MCF 10A (cell line): ENCODE data around the gene PMM1. TPM values are rescaled to one million over a fixed set of nuclear protein-coding genes. Genes with fewer than 3 reads are reported as not detected.
"Not testable (repeated sequence)": the region's sequence is repeated elsewhere in the genome, so short reads cannot be mapped to it uniquely, and the experiment has no call there.

Source experiments
- Bru-seq: library from RNA; stranded (reverse); fragments of 400-500 nt; gene quantifications from one replicate; lab custom pipeline; 2021; lab: Mats Ljungman, UMichigan
- BruChase-seq, 2 experiments: library from RNA; stranded (reverse); fragments of 400-500 nt; gene quantifications; one replicate each; lab custom pipeline; 2021; lab: Mats Ljungman, UMichigan
- BruUV-seq: library from RNA; stranded (reverse); fragments of 400-500 nt; replicated peaks from 2 replicates; lab custom pipeline; 2021; lab: Mats Ljungman, UMichigan
- CTCF ChIA-PET: fragments of 300-600 bp; sonication (Branson Sonifier 250); formaldehyde crosslinking; extraction: SDS; loops from one replicate; lab custom pipeline; 2021; ENCODE audit warnings: antibody characterized with exemption, inconsistent platforms; lab: Yijun Ruan, JAX
- POLR2A ChIA-PET: fragments of 300-600, 350-650 bp; sonication (Branson Sonifier 250); formaldehyde crosslinking; extraction: SDS; loops from one replicate; lab custom pipeline; 2020; ENCODE audit warnings: antibody characterized with exemption, inconsistent platforms; lab: Yijun Ruan, JAX
- DNase-seq: peaks from one replicate; pipeline ENCODE4 v3.0.0-alpha.2; 2018; ENCODE audit not compliant: unreplicated experiment
- H3K27ac Mint-ChIP-seq: one replicate; pipeline ENCODE4 v1.8.0; 2022; ENCODE audit warnings: mild to moderate bottlenecking, low read depth, mixed read lengths; ENCODE audit not compliant: unreplicated experiment
- H3K27me3 Mint-ChIP-seq: one replicate; pipeline ENCODE4 v1.8.0; 2022; ENCODE audit warnings: mixed read lengths; ENCODE audit not compliant: insufficient read depth, unreplicated experiment
- H3K36me3 Mint-ChIP-seq: one replicate; pipeline ENCODE4 v1.8.0; 2022; ENCODE audit warnings: mild to moderate bottlenecking, moderate library complexity, mixed read lengths; ENCODE audit not compliant: insufficient read depth, unreplicated experiment
- H3K4me1 Mint-ChIP-seq: one replicate; pipeline ENCODE4 v1.8.0; 2022; ENCODE audit warnings: mixed read lengths; ENCODE audit not compliant: insufficient read depth, unreplicated experiment
- H3K4me3 Mint-ChIP-seq: one replicate; pipeline ENCODE4 v1.8.0; 2022; ENCODE audit warnings: mild to moderate bottlenecking, moderate library complexity, mixed read lengths; ENCODE audit not compliant: unreplicated experiment
- H3K9me3 Mint-ChIP-seq: one replicate; pipeline ENCODE4 v1.8.0; 2022; ENCODE audit warnings: mixed read lengths; ENCODE audit not compliant: unreplicated experiment
- CTCF ChIP-seq: fragments of 200-600 bp; IDR thresholded peaks from one replicate; pipeline ENCODE4 v1.8.0; 2022; ENCODE audit warnings: antibody characterized with exemption, mild to moderate bottlenecking; ENCODE audit not compliant: unreplicated experiment
- intact Hi-C: fragments of 100-400 bp; cut with micrococcal nuclease; formaldehyde crosslinking; loops from 2 replicates; pipeline ENCODE4 v1.14.1; 2022
- long read RNA-seq: library from polyadenylated mRNA; stranded (forward); transcript quantifications from one replicate; pipeline ENCODE4 v2.0.0, GENCODE V29; 2022
- total RNA-seq: library from RNA; stranded (reverse); gene quantifications from 2 replicates; pipeline ENCODE4 v1.2.3, GENCODE V29; 2022

The PMM1 gene
- total RNA-seq (29.9 and 30.9 TPM in 2 replicates), Bru-seq, nascent RNA (percentile 56 among the genes with signal in this experiment), BruChase-seq, experiment 1, labeled RNA remaining after a 6-hour chase (percentile 79 among the genes with signal in this experiment), BruChase-seq, experiment 2, labeled RNA remaining after a 2-hour chase (percentile 70 among the genes with signal in this experiment)
- long read RNA-seq, transcript PMM1-201 (8 exons, 1,298 nt): major isoform, 16 of 22 reads
- long read RNA-seq, partial matches to known transcripts: 0 of 22 reads
- long read RNA-seq, other reads (novel, unspliced or antisense): 2 of 22 reads

GRCh38 chr22:41589391-41590241 is at the start of gene PMM1:
Gene PMM1, minus strand, starts transcription at chr22:41589840. Its CDS starts 35 bp downstream, at chr22:41589805.
- CTCF ChIA-PET: interaction anchor here (0.6 to 0.9 kb wide), 3 partner anchors 9 to 71 kb away, joined by 3 to 4 read pairs (median 3); no protein-coding TSS in a partner anchor
- peak; percentile 100 for DNase-seq
- no peaks in the 10 kb centered on the region for H3K9me3 Mint-ChIP-seq
- peak within 1 kb of the TSS; percentile 88 for H3K4me3 Mint-ChIP-seq
- intact Hi-C loops: no loop called here
- no peaks in the 10 kb centered on the region for H3K27me3 Mint-ChIP-seq
- no TSS peak for BruUV-seq
- no peak for TF ChIP-seq CTCF
- peaks cover 15% of the 10 kb centered on the region for H3K36me3 Mint-ChIP-seq
- POLR2A ChIA-PET: interaction anchor here (0.6 to 3.4 kb wide), 28 partner anchors 9 to 992 kb away, joined by 3 to 60 read pairs (median 4); partner anchors contain the start of genes ACO2, DESI1, PHF5A and POLR3H
- peak within 1 kb of the TSS; percentile 86 for H3K27ac Mint-ChIP-seq
- H3K4me1 Mint-ChIP-seq: peaks cover 4% of the 10 kb centered on the region

DNA sequence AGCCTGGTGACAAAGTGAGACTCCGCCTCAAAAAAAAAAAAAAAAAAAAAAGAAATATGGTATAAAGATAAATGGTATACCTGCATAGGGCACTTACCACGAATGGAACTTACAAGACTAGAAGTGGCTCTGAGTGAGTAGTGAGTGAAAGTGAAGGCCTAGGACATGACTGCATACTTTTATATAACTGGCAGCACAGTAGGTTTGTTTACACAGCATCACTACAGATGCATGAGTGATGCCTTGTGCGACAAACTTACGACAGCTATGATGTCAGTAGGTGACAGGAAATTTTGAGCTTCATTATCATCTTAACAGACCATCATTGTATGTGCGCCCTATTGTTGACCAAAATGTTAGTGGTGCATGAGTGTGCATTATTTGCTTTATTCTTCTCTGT is 49.1 kb upstream of the PMM1 start:
- Mint-ChIP-seq H3K4me1 (peaks cover 13% of the 10 kb centered on the region), H3K36me3 (peaks cover 99% of the 10 kb centered on the region), H3K27ac (no peak overlapping the region), H3K27me3 (no peaks in the 10 kb centered on the region), H3K4me3 (no peak overlapping the region), H3K9me3 (no peaks in the 10 kb centered on the region)
- CTCF ChIA-PET: interaction anchor here (1.2 kb wide), 1 partner anchor 12 kb away, joined by 5 read pairs; no protein-coding TSS in a partner anchor
- POLR2A ChIA-PET: interaction anchor here (0.6 to 5.1 kb wide), 3 partner anchors 12 to 237 kb away, joined by 3 to 49 read pairs (median 5); partner anchors contain the start of genes DESI1 and XRCC6
- DNase-seq: no peak
- no TSS peak for BruUV-seq
- no peak for TF ChIP-seq CTCF
- intact Hi-C loops: no loop called here

GRCh38 chr22:41638124-41638523 is 48.5 kb upstream of the PMM1 start:
- DNase-seq: no peak
- intact Hi-C loops: no loop called here
- POLR2A ChIA-PET: interaction anchor here (5.1 kb wide), 1 partner anchor 17 kb away, joined by 49 read pairs; the partner anchor contains the start of genes DESI1 and XRCC6
- H3K4me3 Mint-ChIP-seq: no peak overlapping the region
- H3K27me3 Mint-ChIP-seq: no peaks in the 10 kb centered on the region
- CTCF ChIA-PET: interaction anchor here (0.6 kb wide), 1 partner anchor 33 kb away, joined by 3 read pairs; no protein-coding TSS in a partner anchor
- no peak for TF ChIP-seq CTCF
- H3K36me3 Mint-ChIP-seq: peaks cover 100% of the 10 kb centered on the region
- H3K27ac Mint-ChIP-seq: no peak overlapping the region
- peaks cover 13% of the 10 kb centered on the region for H3K4me1 Mint-ChIP-seq
- no peaks in the 10 kb centered on the region for H3K9me3 Mint-ChIP-seq
- no TSS peak for BruUV-seq

- H3K4me3 Mint-ChIP-seq, BruUV-seq, intact Hi-C loops, H3K9me3 Mint-ChIP-seq, DNase-seq, H3K27me3 Mint-ChIP-seq, H3K27ac Mint-ChIP-seq: not testable (repeated sequence)
- Mint-ChIP-seq H3K36me3 (peaks cover 100% of the 10 kb centered on the region), H3K4me1 (peaks cover 13% of the 10 kb centered on the region)
- POLR2A ChIA-PET: interaction anchor here (0.7 to 5.1 kb wide), 5 partner anchors 9 to 195 kb away, joined by 3 to 49 read pairs (median 5); partner anchors contain the start of genes CCDC134, DESI1 and XRCC6
- CTCF ChIA-PET: interaction anchor here (0.6 to 1.0 kb wide), 2 partner anchors 33 to 94 kb away, joined by 3 to 4 read pairs; no protein-coding TSS in a partner anchor
These were observed 48.0 kb upstream of the PMM1 start for GRCh38 chr22:41637623-41638022.
